K562 (cell line): ENCODE results near the gene ERICH6. TPM values are rescaled to one million over a fixed set of nuclear protein-coding genes. Genes with fewer than 3 reads are reported as not detected.
A peak's percentile ranks its signal among the peaks of the same experiment; 100 is the strongest.

Experiments used
- ESRRB ChIP-seq: fragments of 250-450 bp; sonication (Bioruptor Pico); IDR thresholded peaks from 2 replicates; pipeline ENCODE4 v1.5.0; 2020; ENCODE audit warnings: mild to moderate bottlenecking, moderate library complexity, borderline replicate concordance
- FOSL1 ChIP-seq: fragments of 200-800 bp; sonication (Bioruptor generic); conservative IDR thresholded peaks from 2 replicates; pipeline ENCODE4 v1.6.1; 2016; ENCODE audit warnings: missing genetic modification characterization, missing compliant biosample characterization
- JUND ChIP-seq, 2 experiments: IDR thresholded peaks; 2 replicates in 1 of 2; 3 replicates in 1 of 2; pipeline ENCODE4 v1.6.1; 2011; ENCODE audit warnings: borderline replicate concordance in 2 of 2, low read depth in 2 of 2, low read length in 2 of 2, improper control_type of control experiment in 1 of 2, missing biosample characterization in 1 of 2, missing genetic modification characterization in 1 of 2, missing genetic modification reagents in 1 of 2
- NCOR1 ChIP-seq: fragments of 450-650 bp; IDR thresholded peaks from 2 replicates; pipeline ENCODE4 v1.6.1; 2016; ENCODE audit warnings: mild to moderate bottlenecking, moderate library complexity
- NFIC ChIP-seq: fragments of 450-650 bp; IDR thresholded peaks from 2 replicates; pipeline ENCODE4 v1.6.1; 2017; ENCODE audit warnings: mild to moderate bottlenecking, inconsistent platforms
- PBX2 ChIP-seq, 2 experiments: IDR thresholded peaks in 1 of 2; conservative IDR thresholded peaks in 1 of 2; 2 replicates each; pipeline ENCODE4 v1.6.1; 2016; ENCODE audit warnings: low read depth in 2 of 2, mild to moderate bottlenecking in 1 of 2, missing compliant biosample characterization in 1 of 2, missing genetic modification characterization in 1 of 2, moderate library complexity in 1 of 2
- PKNOX1 ChIP-seq: fragments of 450-650 bp; IDR thresholded peaks from 2 replicates; pipeline ENCODE4 v1.6.1; 2016
- POLR2AphosphoS5 ChIP-seq: IDR thresholded peaks from 2 replicates; pipeline ENCODE4 v1.6.1; 2011; ENCODE audit warnings: mild to moderate bottlenecking, low read depth, low read length, moderate library complexity; ENCODE audit not compliant: control insufficient read depth, insufficient read depth
- RCOR1 ChIP-seq, 2 experiments: IDR thresholded peaks; 2 replicates each; pipeline ENCODE4 v1.6.1; 2012; ENCODE audit warnings: low read depth in 2 of 2, low read length in 2 of 2, borderline replicate concordance in 1 of 2, improper control_type of control experiment in 1 of 2
- REST ChIP-seq, 2 experiments: fragments of 450-650 bp; formaldehyde crosslinking in 1 of 2; IDR thresholded peaks; 2 replicates each; pipeline versions ENCODE4 v1.4.0 to v1.6.1; 2014 to 2020; ENCODE audit warnings: mild to moderate bottlenecking in 2 of 2, borderline replicate concordance in 1 of 2, low read depth in 1 of 2
- RFX7 ChIP-seq: fragments of 250-450 bp; sonication (Bioruptor Pico); IDR thresholded peaks from 2 replicates; pipeline ENCODE4 v1.5.1; 2021; ENCODE audit warnings: mild to moderate bottlenecking
- SMARCE1 ChIP-seq: fragments of 450-650 bp; IDR thresholded peaks from 2 replicates; pipeline ENCODE4 v1.7.1; 2016; ENCODE audit warnings: mild to moderate bottlenecking
- polyA plus RNA-seq, 8 experiments: library from polyadenylated mRNA; depleted of rRNA in 4 of 8; stranded (reverse) in 5 of 8; unstranded in 3 of 8; fragments of >200 nt; fragmentation: Nextera tagmentation in 2 of 8; fragmentation: Illumina TruSeq in 1 of 8; extraction: Ambion mirVana in 2 of 8; extraction: Trizol in 1 of 8; gene quantifications; 2 replicates each; pipeline versions ENCODE4 v1.2.1 to v1.2.3, GENCODE V29; 2011 to 2014; ENCODE audit warnings: inconsistent platforms in 1 of 8, missing spikeins in 1 of 8
- total RNA-seq, 7 experiments: library from RNA; depleted of rRNA in 6 of 7; stranded (reverse); fragments of >200 nt in 6 of 7; fragmentation: Illumina TruSeq in 2 of 7; extraction: Trizol in 2 of 7; gene quantifications; 2 replicates each; pipeline versions ENCODE4 v1.2.1 to v1.2.3, GENCODE V29; 2011 to 2021; ENCODE audit warnings: low replicate concordance in 1 of 7

The ERICH6 gene
- total and polyA plus RNA-seq, 9 of the 15 experiments (the other 6 are each of a cell fraction or from before 2014, with no cell fraction given): not detected

GRCh38 chr3:150741497-150742140, 37.9 kb upstream of the ERICH6 start (continued):
- TF ChIP-seq RCOR1 (IDR thresholded peaks at IDR 0.05; ENCODE audit: borderline replicate concordance in 1 of 2, low read depth in 2 of 2, low read length in 2 of 2) (0 out of 4 replicates have a peak, but pooled peaks of 1 of the 2 experiments have one; percentile 50), JUND (IDR thresholded peaks at IDR 0.05; ENCODE audit: borderline replicate concordance, low read depth, low read length) (peak; percentile 18; the same call in 1 of the 2 replicates), JUND (tag; IDR thresholded peaks at IDR 0.05; ENCODE audit: borderline replicate concordance, low read depth, low read length) (no peak), PKNOX1 (0 out of 2 replicates have a peak, but pooled peaks have one; percentile 17), NCOR1 (peak; percentile 31; the same call in 1 of the 2 replicates), PBX2 (CRISPR knock-in tag; IDR thresholded peaks at IDR 0.05; ENCODE audit: low read depth) (no peak), PBX2 (tag; conservative IDR thresholded peaks at IDR 0.05; ENCODE audit: low read depth) (0 out of 2 replicates have a peak, but pooled peaks have one; percentile 12), SMARCE1 (peak; percentile 47; the same call in 1 of the 2 replicates), POLR2AphosphoS5 (0 out of 2 replicates have a peak, but pooled peaks have one; percentile 27), FOSL1 (tag) (peak; percentile 66), NFIC (peak; percentile 34), REST (IDR thresholded peaks at IDR 0.05; ENCODE audit: borderline replicate concordance) (no peak), REST (CRISPR knock-in tag; IDR thresholded peaks at IDR 0.05; ENCODE audit: low read depth) (no peak), ESRRB (CRISPR knock-in tag) (no peak), RFX7 (no peak)
